GM12872 (cell line): ENCODE results near the gene RPP30.

Experiments used
- CTCF ChIP-seq: IDR thresholded peaks from 3 replicates; pipeline ENCODE4 v1.5.1; 2011; ENCODE audit warnings: low read depth, mild to moderate bottlenecking, low read length, moderate library complexity; ENCODE audit not compliant: insufficient read depth

The RPP30 gene

GRCh38 chr10:90917968-90918318 lies 46.2 kb downstream of the RPP30 start:
- no peak for TF ChIP-seq CTCF

GRCh38 chr10:90919683-90920574 lies 48.2 kb downstream of the RPP30 start:
- no peak for TF ChIP-seq CTCF

- no peak for TF ChIP-seq CTCF
Observed at GRCh38 chr10:90920986-90921666, 49.4 kb downstream of the RPP30 start, which contains the start of gene ANKRD1. TSS of gene ANKRD1 (minus strand) at chr10:90921087. CDS start at chr10:90921027, 60 bp downstream.

- TF ChIP-seq CTCF: no peak
Observed at GRCh38 chr10:90921906-90922305, 50.1 kb downstream of the RPP30 start.

- no peak for TF ChIP-seq CTCF
Observed at GRCh38 chr10:90923111-90923731, 51.4 kb downstream of the RPP30 start.

GRCh38 chr10:90924552-90924951 lies 52.8 kb downstream of the RPP30 start:
- no peak for TF ChIP-seq CTCF

GRCh38 chr10:90925079-90926029 lies 53.6 kb downstream of the RPP30 start:
- TF ChIP-seq CTCF: no peak
